Panc1 (cell line): ENCODE data around the gene MED12L. TPM values are rescaled to one million over a fixed set of nuclear protein-coding genes. Genes with fewer than 3 reads are reported as not detected.

Experiments used
- ATAC-seq: fragments of 200-7000 bp; cut with Tn5 transposase; 2 replicates; pipeline ENCODE4 v1.9.1; 2020; ENCODE audit warnings: mild to moderate bottlenecking, moderate library complexity
- BruUV-seq: library from RNA; stranded (reverse); fragments of 400-500 nt; replicated peaks from 2 replicates; lab custom pipeline; 2021; lab: Mats Ljungman, UMichigan
- CTCF ChIA-PET: fragments of 300-600 bp; sonication (Branson Sonifier 250); formaldehyde crosslinking; loops from one replicate; lab custom pipeline; 2022; ENCODE audit warnings: antibody characterized with exemption; lab: Charles Lee
- POLR2A ChIA-PET: fragments of 300-600 bp; sonication (Branson Sonifier 250); formaldehyde crosslinking; loops from one replicate; lab custom pipeline; 2022; ENCODE audit warnings: antibody characterized with exemption; lab: Charles Lee
- DNase-seq: peaks from one replicate; pipeline ENCODE4 v3.0.0-alpha.2; 2010; ENCODE audit warnings: low read depth, low spot score
- H3K27ac ChIP-seq: 2 replicates; pipeline ENCODE4 v1.5.1; 2011; ENCODE audit warnings: mild to moderate bottlenecking, low read length, inconsistent platforms
- H3K27me3 ChIP-seq: fragments of 200-500 bp; sonication (Bioruptor generic); 2 replicates; pipeline ENCODE4 v1.6.0; 2014; ENCODE audit warnings: low read length, inconsistent platforms; ENCODE audit not compliant: control insufficient read depth, insufficient read depth
- H3K36me3 ChIP-seq: fragments of 200-500 bp; sonication (Bioruptor generic); 2 replicates; pipeline ENCODE4 v1.5.1; 2014; ENCODE audit warnings: inconsistent platforms, mild to moderate bottlenecking, low read length, moderate library complexity; ENCODE audit not compliant: control insufficient read depth, insufficient read depth
- H3K4me1 ChIP-seq: 2 replicates; pipeline ENCODE4 v1.5.1; 2011; ENCODE audit warnings: inconsistent platforms, mild to moderate bottlenecking, low read length, moderate library complexity; ENCODE audit not compliant: control insufficient read depth, insufficient read depth
- H3K4me3 ChIP-seq, 2 experiments: 2 replicates each; pipeline ENCODE4 v1.5.1; 2011 to 2012; ENCODE audit warnings: low read depth in 2 of 2, low read length in 2 of 2, mild to moderate bottlenecking in 2 of 2, inconsistent platforms in 1 of 2, moderate library complexity in 1 of 2
- H3K9me3 ChIP-seq: fragments of 200-500 bp; sonication (Bioruptor generic); 2 replicates; pipeline ENCODE4 v1.5.1; 2014; ENCODE audit warnings: low read depth, mild to moderate bottlenecking, inconsistent platforms, low read length, moderate library complexity; ENCODE audit not compliant: control insufficient read depth, insufficient read depth
- POLR2AphosphoS5 ChIP-seq: IDR thresholded peaks from 2 replicates; pipeline ENCODE4 v1.6.1; 2012; ENCODE audit warnings: mild to moderate bottlenecking, low read depth, low read length, moderate library complexity
- SIN3A ChIP-seq: IDR thresholded peaks from 2 replicates; pipeline ENCODE4 v1.6.1; 2012; ENCODE audit warnings: low read depth, mild to moderate bottlenecking, low read length, moderate library complexity, borderline replicate concordance; ENCODE audit not compliant: insufficient read depth
- TCF7L2 ChIP-seq: IDR thresholded peaks from 2 replicates; pipeline ENCODE4 v1.6.1; 2011; ENCODE audit warnings: mild to moderate bottlenecking, low read depth, low read length, inconsistent platforms
- in situ Hi-C: cut with HindIII; loops from 2 replicates; pipeline ENCODE4 v1.10.0; 2016; ENCODE audit warnings: low sequenced_read_pairs, low pct_unique_long_range_greater_than_20kb
- intact Hi-C: fragments of 100-400 bp; cut with micrococcal nuclease; formaldehyde crosslinking; loops from one replicate; pipeline ENCODE4 v1.10.0; 2022; ENCODE audit not compliant: unreplicated experiment
- total RNA-seq: library from RNA; stranded (reverse); gene quantifications from one replicate; pipeline ENCODE4 v1.2.1, GENCODE V29; 2021; ENCODE audit not compliant: unreplicated experiment
- TF ChIP-seq, protein P1 (sequence below): fragments of 450-650 bp; IDR thresholded peaks from 2 replicates; pipeline ENCODE4 v1.5.1; 2017; ENCODE audit warnings: mild to moderate bottlenecking
- TF ChIP-seq, protein P2 (sequence below), 2 experiments: IDR thresholded peaks; 2 replicates each; pipeline ENCODE4 v1.6.1; 2011 to 2012; ENCODE audit warnings: low read depth in 2 of 2, control low read depth in 1 of 2, low read length in 1 of 2, mild to moderate bottlenecking in 1 of 2, moderate library complexity in 1 of 2; ENCODE audit not compliant: insufficient read depth in 1 of 2

The MED12L gene
- total RNA-seq, 1 experiment from 2014 or later = 2.8 TPM

DNA sequence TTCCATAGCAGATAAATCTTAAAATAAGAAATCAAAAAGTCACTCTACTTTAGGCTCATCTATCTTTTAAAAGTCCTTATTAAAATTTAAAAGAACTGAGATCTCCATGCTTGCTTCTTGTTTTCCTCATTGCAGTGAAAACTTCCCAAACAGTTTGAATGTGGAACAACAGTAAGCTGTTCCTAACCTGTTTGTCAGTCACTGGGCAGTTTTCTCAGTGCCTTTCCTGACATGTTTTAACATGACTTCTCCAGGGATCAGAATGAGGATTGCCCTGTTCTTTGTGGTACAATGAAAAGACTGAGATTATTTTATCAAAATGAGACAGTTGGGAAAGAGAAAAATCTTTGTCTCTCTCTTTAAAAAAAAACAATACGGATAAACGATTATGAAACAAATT lies 230.4 kb downstream of the MED12L start:
- Histone ChIP-seq H3K27ac (no peak overlapping the region), H3K4me3 (no peak overlapping the region), H3K4me1 (no peaks in the 10 kb centered on the region), H3K36me3 (no peaks in the 10 kb centered on the region), H3K27me3 (no peaks in the 10 kb centered on the region), H3K9me3 (no peaks in the 10 kb centered on the region)
- ATAC-seq (no peak), DNase-seq (no peak)
- intact Hi-C loops (no loop called here), in situ Hi-C loops (no loop called here)
- TF ChIP-seq, protein P1, sequence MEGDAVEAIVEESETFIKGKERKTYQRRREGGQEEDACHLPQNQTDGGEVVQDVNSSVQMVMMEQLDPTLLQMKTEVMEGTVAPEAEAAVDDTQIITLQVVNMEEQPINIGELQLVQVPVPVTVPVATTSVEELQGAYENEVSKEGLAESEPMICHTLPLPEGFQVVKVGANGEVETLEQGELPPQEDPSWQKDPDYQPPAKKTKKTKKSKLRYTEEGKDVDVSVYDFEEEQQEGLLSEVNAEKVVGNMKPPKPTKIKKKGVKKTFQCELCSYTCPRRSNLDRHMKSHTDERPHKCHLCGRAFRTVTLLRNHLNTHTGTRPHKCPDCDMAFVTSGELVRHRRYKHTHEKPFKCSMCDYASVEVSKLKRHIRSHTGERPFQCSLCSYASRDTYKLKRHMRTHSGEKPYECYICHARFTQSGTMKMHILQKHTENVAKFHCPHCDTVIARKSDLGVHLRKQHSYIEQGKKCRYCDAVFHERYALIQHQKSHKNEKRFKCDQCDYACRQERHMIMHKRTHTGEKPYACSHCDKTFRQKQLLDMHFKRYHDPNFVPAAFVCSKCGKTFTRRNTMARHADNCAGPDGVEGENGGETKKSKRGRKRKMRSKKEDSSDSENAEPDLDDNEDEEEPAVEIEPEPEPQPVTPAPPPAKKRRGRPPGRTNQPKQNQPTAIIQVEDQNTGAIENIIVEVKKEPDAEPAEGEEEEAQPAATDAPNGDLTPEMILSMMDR = no peak
- no TSS peak for BruUV-seq
- ChIA-PET CTCF (no interaction called here), POLR2A (no interaction called here)

DNA sequence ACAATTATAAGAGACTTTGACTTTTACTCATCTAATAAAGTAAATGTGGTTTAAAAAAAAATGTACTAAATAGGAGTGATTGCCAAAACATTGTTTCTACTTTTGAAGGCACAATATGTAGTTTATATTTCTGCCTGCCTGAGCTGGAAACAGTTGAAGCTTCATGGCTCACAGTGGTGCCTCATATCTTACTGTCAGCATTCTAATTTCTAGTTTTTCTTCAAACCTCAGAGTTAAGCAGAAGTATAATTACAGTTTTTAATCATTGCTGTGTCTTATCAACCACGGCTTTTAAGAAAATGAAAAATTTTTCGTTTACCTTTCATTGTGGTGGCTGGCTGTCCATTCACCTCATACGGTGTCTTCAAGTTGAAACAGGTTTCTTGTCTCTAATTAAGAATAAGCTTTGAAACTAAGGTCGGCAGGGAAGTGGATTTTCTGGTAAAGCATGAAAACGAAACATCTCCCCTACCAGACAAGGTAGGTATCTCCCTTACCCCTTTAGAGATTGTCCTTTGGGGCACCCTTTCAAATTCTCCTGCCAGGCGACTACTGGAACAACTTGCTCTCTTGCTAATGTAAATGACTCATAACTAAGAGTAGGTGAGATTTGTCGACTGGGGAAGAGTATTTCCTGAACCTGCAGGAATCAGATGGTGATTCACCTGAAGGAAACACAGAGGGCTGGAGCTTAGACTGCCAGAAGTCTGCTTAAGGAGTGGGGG lies 231.0 kb downstream of the MED12L start, which contains the start of gene GPR87:
Gene GPR87, minus strand, starts transcription at position 554 of the 725 bp plus-strand sequence. CDS start 16,720 bp downstream, outside the sequence.
- H3K27me3 ChIP-seq = no peaks in the 10 kb centered on the region
- no peak for TF ChIP-seq TCF7L2
- TF ChIP-seq, protein P2, sequence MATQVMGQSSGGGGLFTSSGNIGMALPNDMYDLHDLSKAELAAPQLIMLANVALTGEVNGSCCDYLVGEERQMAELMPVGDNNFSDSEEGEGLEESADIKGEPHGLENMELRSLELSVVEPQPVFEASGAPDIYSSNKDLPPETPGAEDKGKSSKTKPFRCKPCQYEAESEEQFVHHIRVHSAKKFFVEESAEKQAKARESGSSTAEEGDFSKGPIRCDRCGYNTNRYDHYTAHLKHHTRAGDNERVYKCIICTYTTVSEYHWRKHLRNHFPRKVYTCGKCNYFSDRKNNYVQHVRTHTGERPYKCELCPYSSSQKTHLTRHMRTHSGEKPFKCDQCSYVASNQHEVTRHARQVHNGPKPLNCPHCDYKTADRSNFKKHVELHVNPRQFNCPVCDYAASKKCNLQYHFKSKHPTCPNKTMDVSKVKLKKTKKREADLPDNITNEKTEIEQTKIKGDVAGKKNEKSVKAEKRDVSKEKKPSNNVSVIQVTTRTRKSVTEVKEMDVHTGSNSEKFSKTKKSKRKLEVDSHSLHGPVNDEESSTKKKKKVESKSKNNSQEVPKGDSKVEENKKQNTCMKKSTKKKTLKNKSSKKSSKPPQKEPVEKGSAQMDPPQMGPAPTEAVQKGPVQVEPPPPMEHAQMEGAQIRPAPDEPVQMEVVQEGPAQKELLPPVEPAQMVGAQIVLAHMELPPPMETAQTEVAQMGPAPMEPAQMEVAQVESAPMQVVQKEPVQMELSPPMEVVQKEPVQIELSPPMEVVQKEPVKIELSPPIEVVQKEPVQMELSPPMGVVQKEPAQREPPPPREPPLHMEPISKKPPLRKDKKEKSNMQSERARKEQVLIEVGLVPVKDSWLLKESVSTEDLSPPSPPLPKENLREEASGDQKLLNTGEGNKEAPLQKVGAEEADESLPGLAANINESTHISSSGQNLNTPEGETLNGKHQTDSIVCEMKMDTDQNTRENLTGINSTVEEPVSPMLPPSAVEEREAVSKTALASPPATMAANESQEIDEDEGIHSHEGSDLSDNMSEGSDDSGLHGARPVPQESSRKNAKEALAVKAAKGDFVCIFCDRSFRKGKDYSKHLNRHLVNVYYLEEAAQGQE (IDR thresholded peaks at IDR 0.05; ENCODE audit: insufficient read depth in 1 of 2, low read depth in 2 of 2, low read length in 1 of 2) = no peak
- no peak for TF ChIP-seq POLR2AphosphoS5
- no peak for TF ChIP-seq SIN3A
- TF ChIP-seq, protein P1 = no peak
- no peaks in the 10 kb centered on the region for H3K4me1 ChIP-seq
- DNase-seq (no peak), ATAC-seq (no peak)
- no peaks in the 10 kb centered on the region for H3K36me3 ChIP-seq
- ChIA-PET POLR2A (no interaction called here), CTCF (no interaction called here)
- no peak within 1 kb of the TSS for H3K27ac ChIP-seq
- intact Hi-C loops (no loop called here), in situ Hi-C loops (no loop called here)
- no peaks in the 10 kb centered on the region for H3K9me3 ChIP-seq
- no peak within 1 kb of the TSS for H3K4me3 ChIP-seq
- BruUV-seq = no TSS peak
